ENCODE data around the gene OSBPL2.

OSBPL2 gene

GRCh38 chr20:62337558-62338293 is 99.4 kb downstream of the OSBPL2 start:
- TF ChIP-seq CTCF (IDR thresholded peaks at IDR 0.05; ENCODE audit: control extremely low read depth, extremely low read depth, low read depth, missing control alignments): no peak
- CTCF ChIA-PET: no interaction called here
- POLR2A ChIA-PET: no interaction called here
- no peak for DNase-seq (ENCODE audit: extremely low spot score)

DNA sequence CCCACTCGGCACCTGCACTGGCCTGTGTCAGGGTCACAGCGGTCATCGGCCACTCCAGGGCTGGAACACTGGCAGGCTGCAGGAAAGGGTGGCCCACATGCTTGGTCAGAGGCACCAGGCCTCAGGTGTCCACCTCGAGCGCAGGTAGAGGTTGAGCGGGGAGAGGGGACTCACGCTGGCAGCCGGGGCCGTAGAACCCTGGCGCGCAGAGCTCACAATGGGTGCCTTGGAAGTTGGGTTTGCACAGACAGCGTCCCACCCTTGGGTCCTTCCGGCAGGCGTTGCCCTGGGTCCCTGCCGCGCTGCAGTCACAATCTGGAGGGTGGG is 99.9 kb downstream of the OSBPL2 start:
- DNase-seq (ENCODE audit: extremely low spot score): no peak
- no peak for TF ChIP-seq CTCF (IDR thresholded peaks at IDR 0.05; ENCODE audit: control extremely low read depth, extremely low read depth, low read depth, missing control alignments)
- CTCF ChIA-PET: no interaction called here
- POLR2A ChIA-PET: no interaction called here

- CTCF ChIA-PET: interaction anchor here (0.6 to 1.5 kb wide), 5 partner anchors 25 to 43 kb away, joined by 3 to 4 read pairs (median 3); no protein-coding TSS in a partner anchor
- DNase-seq (ENCODE audit: extremely low spot score): peak; percentile 77
- TF ChIP-seq CTCF (IDR thresholded peaks at IDR 0.05; ENCODE audit: control extremely low read depth, extremely low read depth, low read depth, missing control alignments): no peak
- POLR2A ChIA-PET: no interaction called here
Observed at GRCh38 chr20:62339647-62340062, 101.3 kb downstream of the OSBPL2 start.

- POLR2A ChIA-PET: no interaction called here
- TF ChIP-seq CTCF (IDR thresholded peaks at IDR 0.05; ENCODE audit: control extremely low read depth, extremely low read depth, low read depth, missing control alignments): no peak
- CTCF ChIA-PET: interaction anchor here (1.5 kb wide), 1 partner anchor 41 kb away, joined by 3 read pairs; the partner anchor contains the start of gene ADRM1
- no peak for DNase-seq (ENCODE audit: extremely low spot score)
Observed at GRCh38 chr20:62342910-62343309, 104.6 kb downstream of the OSBPL2 start.

- ChIA-PET CTCF (interaction anchor here (1.5 kb wide), 2 partner anchors 38 to 42 kb away, joined by 3 to 5 read pairs; partner anchors contain the start of gene ADRM1), POLR2A (no interaction called here)
- no peak for TF ChIP-seq CTCF (IDR thresholded peaks at IDR 0.05; ENCODE audit: control extremely low read depth, extremely low read depth, low read depth, missing control alignments)
Observed at GRCh38 chr20:62344092-62344491, 105.8 kb downstream of the OSBPL2 start.

GRCh38 chr20:62344782-62345181 is 106.5 kb downstream of the OSBPL2 start:
- POLR2A ChIA-PET: no interaction called here
- DNase-seq (ENCODE audit: extremely low spot score): no peak
- TF ChIP-seq CTCF (IDR thresholded peaks at IDR 0.05; ENCODE audit: control extremely low read depth, extremely low read depth, low read depth, missing control alignments): no peak
- CTCF ChIA-PET: interaction anchor here (1.5 kb wide), 1 partner anchor 37 kb away, joined by 5 read pairs; no protein-coding TSS in a partner anchor

More at GRCh38 chr20:62344092-62344491, 105.8 kb downstream of the OSBPL2 start:
- no peak for DNase-seq (ENCODE audit: extremely low spot score)

All from GM10248 (cell line).